Stimulated activated CD4-positive, alpha-beta T cell treated with anti-CD3 and anti-CD28 coated beads, Interleukin-4, amount 100 ng/mL, for 24 hours (primary cell): ENCODE measurements around the gene GLYR1.

Experiments
- DNase-seq: peaks from one replicate; pipeline ENCODE4 v3.0.0-alpha.2; 2020

Gene GLYR1

GRCh38 chr16:4755687-4756086, 91.4 kb downstream of the GLYR1 start:
- DNase-seq = no peak

- DNase-seq = no peak
Measured at GRCh38 chr16:4754865-4755264, 92.2 kb downstream of the GLYR1 start.

GRCh38 chr16:4753227-4753626, 93.9 kb downstream of the GLYR1 start:
- no peak for DNase-seq
